ENCODE measurements around the gene MYRIP. TPM values are rescaled to one million over a fixed set of nuclear protein-coding genes. Genes with fewer than 3 reads are reported as not detected.

The MYRIP gene
- total and polyA plus RNA-seq, 4 donors: 0.98 to 11.7 (median 6.8) TPM

GRCh38 chr3:40191850-40192448 lies 382.5 kb downstream of the MYRIP start:
- Histone ChIP-seq H3K9me3 (ENCODE audit: control insufficient read depth in 4 of 4, low read length in 3 of 4) (no peaks in the 10 kb centered on the region), H3K9ac (ENCODE audit: low read depth in 1 of 2, low read length in 2 of 2) (no peak overlapping the region), H3K4me1 (ENCODE audit: control insufficient read depth in 4 of 4, insufficient read depth in 4 of 4, low read length in 3 of 4) (no peaks in the 10 kb centered on the region), H3K36me3 (ENCODE audit: control insufficient read depth in 4 of 4, insufficient read depth in 3 of 4, low read depth in 1 of 4, low read length in 3 of 4) (peaks cover 2 to 13% (median 8%) of the 10 kb centered on the region in 4 donors), H3K27ac (ENCODE audit: low read depth in 1 of 2, low read length in 2 of 2) (no peak overlapping the region), H3K4me3 (ENCODE audit: low read depth in 1 of 3, low read length in 3 of 3) (no peak overlapping the region), H3K27me3 (ENCODE audit: control insufficient read depth in 4 of 4, insufficient read depth in 4 of 4, low read length in 3 of 4) (no peaks in the 10 kb centered on the region)
- DNase-seq (ENCODE audit: low spot score): peak; percentile 53
- WGBS: 40% methylated on average over 3 of the region's 3 CpGs
- TF ChIP-seq RAD21 (IDR thresholded peaks at IDR 0.05) (peak; percentile 85 to 86), EGR1 (IDR thresholded peaks at IDR 0.05; ENCODE audit: low read depth in 2 of 2) (no peak), GABPA (IDR thresholded peaks at IDR 0.05 in 1 of 2, conservative IDR thresholded peaks at IDR 0.05 in 1 of 2) (no peak), CTCF (IDR thresholded peaks at IDR 0.05; ENCODE audit: low read depth, low read length, missing input control) (peak; percentile 93), FOXA1 (IDR thresholded peaks at IDR 0.05) (no peak)
- TF ChIP-seq, protein P1, sequence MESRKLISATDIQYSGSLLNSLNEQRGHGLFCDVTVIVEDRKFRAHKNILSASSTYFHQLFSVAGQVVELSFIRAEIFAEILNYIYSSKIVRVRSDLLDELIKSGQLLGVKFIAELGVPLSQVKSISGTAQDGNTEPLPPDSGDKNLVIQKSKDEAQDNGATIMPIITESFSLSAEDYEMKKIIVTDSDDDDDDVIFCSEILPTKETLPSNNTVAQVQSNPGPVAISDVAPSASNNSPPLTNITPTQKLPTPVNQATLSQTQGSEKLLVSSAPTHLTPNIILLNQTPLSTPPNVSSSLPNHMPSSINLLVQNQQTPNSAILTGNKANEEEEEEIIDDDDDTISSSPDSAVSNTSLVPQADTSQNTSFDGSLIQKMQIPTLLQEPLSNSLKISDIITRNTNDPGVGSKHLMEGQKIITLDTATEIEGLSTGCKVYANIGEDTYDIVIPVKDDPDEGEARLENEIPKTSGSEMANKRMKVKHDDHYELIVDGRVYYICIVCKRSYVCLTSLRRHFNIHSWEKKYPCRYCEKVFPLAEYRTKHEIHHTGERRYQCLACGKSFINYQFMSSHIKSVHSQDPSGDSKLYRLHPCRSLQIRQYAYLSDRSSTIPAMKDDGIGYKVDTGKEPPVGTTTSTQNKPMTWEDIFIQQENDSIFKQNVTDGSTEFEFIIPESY (IDR thresholded peaks at IDR 0.05): no peak

DNA sequence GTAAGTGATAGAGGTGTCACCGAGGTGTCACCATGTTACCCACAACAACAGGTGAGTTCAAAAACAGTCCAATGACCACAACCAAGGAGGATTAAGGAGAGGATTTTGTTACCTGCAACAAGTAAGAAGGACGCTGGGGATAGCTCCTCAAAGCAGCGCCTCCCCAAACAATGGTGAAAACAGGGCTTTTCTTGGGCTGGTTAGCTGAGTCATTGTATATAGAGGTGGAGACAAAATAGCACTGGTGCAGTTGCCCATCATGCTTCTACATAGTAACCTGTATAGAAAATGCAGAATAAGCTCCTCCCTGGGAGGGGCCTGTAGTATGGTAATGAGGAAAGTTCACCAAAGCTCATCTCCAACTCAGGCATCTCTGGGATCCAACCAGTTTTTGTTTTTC lies 383.2 kb downstream of the MYRIP start:
- no peaks in the 10 kb centered on the region for H3K27me3 ChIP-seq (ENCODE audit: control insufficient read depth in 4 of 4, insufficient read depth in 4 of 4, low read length in 3 of 4)
- no peak overlapping the region for H3K27ac ChIP-seq (ENCODE audit: low read depth in 1 of 2, low read length in 2 of 2)
- no peak overlapping the region for H3K4me3 ChIP-seq (ENCODE audit: low read depth in 1 of 3, low read length in 3 of 3)
- H3K9me3 ChIP-seq (ENCODE audit: control insufficient read depth in 4 of 4, low read length in 3 of 4): no peaks in the 10 kb centered on the region
- H3K4me1 ChIP-seq (ENCODE audit: control insufficient read depth in 4 of 4, insufficient read depth in 4 of 4, low read length in 3 of 4): no peaks in the 10 kb centered on the region
- WGBS: 95% methylated on average over 3 of the region's 3 CpGs
- peaks cover 0 to 13% (median 8%) of the 10 kb centered on the region in 4 donors for H3K36me3 ChIP-seq (ENCODE audit: control insufficient read depth in 4 of 4, insufficient read depth in 3 of 4, low read depth in 1 of 4, low read length in 3 of 4)
- H3K9ac ChIP-seq (ENCODE audit: low read depth in 1 of 2, low read length in 2 of 2): no peak overlapping the region
- DNase-seq (ENCODE audit: low spot score): peak; percentile 9
- no peak for TF ChIP-seq HNF4G (IDR thresholded peaks at IDR 0.05)
- no peak for TF ChIP-seq YY1 (IDR thresholded peaks at IDR 0.05)
- TF ChIP-seq GABPA (IDR thresholded peaks at IDR 0.05 in 1 of 2, conservative IDR thresholded peaks at IDR 0.05 in 1 of 2): no peak
- TF ChIP-seq JUND (IDR thresholded peaks at IDR 0.05): no peak
- no peak for TF ChIP-seq SP1 (IDR thresholded peaks at IDR 0.05)
- no peak for TF ChIP-seq RXRA (IDR thresholded peaks at IDR 0.05)
- TF ChIP-seq TAF1 (conservative IDR thresholded peaks at IDR 0.05): no peak
- TF ChIP-seq HNF4A (conservative IDR thresholded peaks at IDR 0.05): no peak
- TF ChIP-seq, protein P1 (IDR thresholded peaks at IDR 0.05): no peak
- TF ChIP-seq NR2F2 (IDR thresholded peaks at IDR 0.05): no peak
- TF ChIP-seq FOXA2 (IDR thresholded peaks at IDR 0.05): no peak
- TF ChIP-seq CTCF (IDR thresholded peaks at IDR 0.05; ENCODE audit: low read depth, low read length, missing input control): no peak

Data from liver (tissue), 9 donors.